Umbilical cord (tissue), 2 donors: ENCODE measurements around the gene ALG3. TPM values are rescaled to one million over a fixed set of nuclear protein-coding genes. Genes with fewer than 3 reads are reported as not detected.

ENCODE experiments used
- DNase-seq: peaks from one replicate; pipeline ENCODE4 v3.0.0-alpha.2; 2015; ENCODE audit warnings: low spot score
- total RNA-seq: library from RNA; depleted of rRNA; stranded (reverse); fragments of >200 nt; gene quantifications from one replicate; pipeline ENCODE4 v1.2.3, GENCODE V29; 2014; ENCODE audit warnings: low replicate concordance; ENCODE audit not compliant: insufficient read depth

ALG3 gene
- total RNA-seq, 1 donor from 2014 or later: 27.7 TPM

DNA sequence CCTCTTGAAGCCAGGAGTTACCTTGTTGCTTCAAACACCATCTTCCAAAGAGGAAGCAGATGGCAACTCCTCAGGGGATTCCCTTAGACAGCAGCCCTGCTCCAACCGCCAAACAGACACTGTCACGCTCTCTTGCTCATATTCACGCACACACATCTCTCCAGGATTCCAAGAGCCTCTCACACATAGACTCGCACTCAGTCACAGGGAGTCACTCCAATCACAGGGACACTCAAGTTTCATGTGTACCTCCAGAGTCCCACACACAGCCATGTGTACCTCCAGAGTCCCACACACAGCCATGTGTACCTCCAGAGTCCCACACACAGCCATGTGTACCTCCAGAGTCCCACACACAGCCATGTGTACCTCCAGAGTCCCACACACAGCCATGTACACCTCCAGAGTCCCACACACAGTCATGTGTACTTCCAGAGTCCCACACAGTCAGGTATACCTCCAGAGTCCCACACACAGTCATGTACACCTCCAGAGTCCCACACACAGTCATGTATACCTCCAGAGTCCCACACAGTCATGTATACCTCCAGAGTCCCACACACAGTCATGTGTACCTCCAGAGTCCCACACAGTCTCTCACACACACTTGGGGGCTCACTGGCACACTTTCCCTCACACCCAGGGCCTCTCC, 13.3 kb downstream of the ALG3 start:
- no peak for DNase-seq

- no peak for DNase-seq
These were observed 13.9 kb downstream of the ALG3 start for GRCh38 chr3:184234671-184235380.

GRCh38 chr3:184234224-184234623, 14.5 kb downstream of the ALG3 start:
- no peak for DNase-seq

- no peak for DNase-seq
These were observed 15.5 kb downstream of the ALG3 start for GRCh38 chr3:184233127-184233843.

DNA sequence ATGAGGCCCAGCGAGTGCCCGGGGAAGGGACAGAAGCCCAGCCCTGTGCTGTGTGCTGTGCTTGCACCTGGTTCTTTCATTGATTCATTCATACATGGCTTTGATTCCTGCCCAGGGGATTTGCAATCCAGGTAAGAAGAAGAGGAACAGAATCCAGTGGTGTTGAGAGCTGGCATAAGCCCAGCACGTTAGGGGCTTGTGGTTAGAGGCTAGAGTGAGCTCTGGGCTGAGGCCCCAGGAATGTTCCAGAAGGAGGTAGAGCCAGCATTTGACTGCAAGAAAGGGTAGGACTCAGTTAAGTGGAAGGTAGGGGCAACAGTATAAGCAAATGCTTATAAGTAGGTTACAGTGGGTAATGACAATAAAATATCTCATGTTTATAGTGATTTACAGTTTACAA, 17.1 kb downstream of the ALG3 start:
- DNase-seq: no peak

DNA sequence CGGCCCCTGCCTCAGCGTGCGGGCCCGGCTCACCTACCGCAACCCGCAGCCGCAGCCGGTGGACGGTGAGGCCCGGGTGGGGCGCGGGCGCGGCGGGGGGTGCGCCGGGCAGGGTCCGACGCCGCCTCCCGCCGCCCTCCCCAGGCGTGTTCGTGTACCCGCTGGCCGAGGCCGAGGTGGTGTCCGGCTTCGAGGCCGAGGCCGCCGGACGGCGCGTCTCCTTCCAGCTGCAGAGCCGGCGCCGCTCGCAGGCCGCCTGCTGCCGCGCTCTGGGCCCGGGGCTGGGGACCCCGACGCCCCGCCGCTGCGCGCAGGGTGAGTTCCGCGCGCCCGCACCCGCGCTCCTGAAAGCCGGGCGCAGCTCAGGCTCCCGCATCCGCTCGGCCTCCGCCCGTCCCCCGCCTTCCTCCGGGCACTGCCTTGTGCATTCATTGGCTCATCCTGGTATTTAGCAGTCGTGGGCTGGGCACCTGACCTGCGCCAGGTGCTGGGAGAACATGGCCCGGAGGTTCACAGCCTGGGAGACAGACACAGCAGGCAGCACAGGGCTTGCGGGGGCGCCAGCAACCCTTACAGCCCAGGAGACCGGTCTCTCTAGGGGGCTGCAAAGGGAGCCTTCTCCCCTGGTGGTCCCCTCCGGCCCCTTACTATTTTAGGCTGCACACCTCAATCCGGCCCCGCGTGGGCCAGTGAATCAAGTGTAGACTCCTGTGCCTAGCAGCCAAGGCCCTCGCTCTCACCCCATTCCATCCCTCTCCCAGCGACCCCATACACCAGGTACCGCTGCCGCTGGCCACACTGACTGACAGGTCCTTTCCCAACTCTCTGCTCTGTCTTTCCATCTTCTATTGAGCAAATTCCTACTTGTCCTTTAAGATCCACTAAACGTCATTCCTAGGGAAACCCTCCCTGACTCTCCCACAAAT, 17.9 kb downstream of the ALG3 start:
- no peak for DNase-seq

GRCh38 chr3:184230081-184230602, 18.6 kb downstream of the ALG3 start:
- DNase-seq: no peak

- peak; percentile 46 for DNase-seq
These were observed 19.2 kb downstream of the ALG3 start, which contains the start of gene VWA5B2 for GRCh38 chr3:184229394-184230080. Gene VWA5B2 (plus strand): TSS chr3:184229585. CDS start chr3:184230529, 944 bp downstream.

DNA sequence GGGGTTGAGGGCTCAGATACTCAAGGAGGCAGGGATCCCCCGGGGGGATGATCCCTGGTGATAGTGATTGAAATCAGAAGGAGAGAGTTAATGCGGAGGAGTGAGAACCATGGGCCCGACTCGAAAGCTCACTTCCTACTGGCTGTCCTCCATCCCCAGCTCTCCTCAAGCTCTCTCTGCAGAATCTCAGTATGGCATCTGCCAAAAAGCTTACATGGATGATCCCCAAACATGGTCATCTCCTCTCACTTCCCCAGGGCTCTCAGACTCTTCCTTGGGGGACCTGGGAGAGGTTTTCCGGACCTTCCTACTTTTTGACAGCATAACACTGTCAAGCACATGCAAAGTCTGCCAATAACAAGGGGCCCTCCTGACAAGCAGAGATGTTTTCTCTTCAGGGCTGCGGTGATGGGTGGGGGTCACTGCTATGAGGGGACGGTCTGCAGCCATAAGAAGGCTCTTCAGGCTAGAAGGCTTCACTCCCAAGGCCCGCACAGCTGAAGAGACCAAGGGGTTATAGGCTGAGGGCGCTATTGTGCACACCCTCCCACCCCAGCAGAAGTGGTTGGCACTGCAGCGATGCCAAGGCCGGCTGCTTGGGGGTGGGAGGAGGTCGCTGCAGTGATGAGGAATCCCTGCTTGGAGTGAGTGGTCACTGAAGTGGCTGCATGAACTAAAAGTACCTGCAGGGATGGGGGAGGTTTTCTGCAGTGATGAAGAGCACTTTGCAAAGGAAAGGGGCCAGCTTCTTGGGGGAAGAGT, 20.2 kb downstream of the ALG3 start:
- no peak for DNase-seq

DNA sequence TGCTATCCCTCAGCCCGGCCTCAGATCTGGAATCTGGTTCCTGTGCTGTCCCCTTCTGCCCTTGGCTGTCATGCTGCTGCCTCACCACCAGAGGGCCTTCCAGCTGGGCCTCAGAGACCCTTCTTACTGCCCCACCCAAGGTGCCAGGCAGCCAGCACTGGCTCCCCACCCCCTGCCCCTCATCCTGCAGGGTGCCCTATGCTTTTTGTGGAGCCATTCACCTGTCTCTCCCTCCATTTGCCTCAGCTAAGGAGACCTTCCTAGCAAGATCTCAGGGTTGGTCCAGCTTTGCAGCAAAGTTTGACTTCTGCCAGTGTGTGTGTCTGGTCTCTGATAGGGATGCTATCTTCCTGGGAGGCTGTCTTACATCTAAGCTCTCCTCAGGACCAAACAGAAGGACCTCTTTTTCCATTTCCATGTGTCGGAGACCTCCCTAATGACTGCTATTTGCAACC, 21.3 kb downstream of the ALG3 start:
- DNase-seq: no peak

GRCh38 chr3:184223946-184224345, 24.8 kb downstream of the ALG3 start:
- no peak for DNase-seq

DNA sequence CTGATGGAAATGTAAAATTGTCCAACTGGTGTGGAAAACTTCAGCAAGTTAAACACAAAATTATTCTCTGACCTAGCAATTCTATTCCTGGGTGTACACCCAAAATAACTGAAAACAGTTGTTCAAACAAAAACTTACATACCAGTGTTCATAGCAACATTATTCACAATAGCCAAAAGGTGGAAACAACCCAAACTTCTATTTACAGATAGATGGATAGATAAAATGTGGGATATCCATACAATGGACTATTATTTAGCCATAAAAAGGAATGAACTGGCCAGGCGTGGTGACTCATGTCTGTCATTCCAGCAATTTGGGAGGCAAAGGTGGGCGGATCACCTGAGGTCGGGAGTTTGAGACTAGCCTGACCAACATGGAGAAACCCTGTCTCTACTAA, 26.2 kb downstream of the ALG3 start:
- DNase-seq: no peak

GRCh38 chr3:184218814-184219213, 29.9 kb downstream of the ALG3 start:
- no peak for DNase-seq

DNA sequence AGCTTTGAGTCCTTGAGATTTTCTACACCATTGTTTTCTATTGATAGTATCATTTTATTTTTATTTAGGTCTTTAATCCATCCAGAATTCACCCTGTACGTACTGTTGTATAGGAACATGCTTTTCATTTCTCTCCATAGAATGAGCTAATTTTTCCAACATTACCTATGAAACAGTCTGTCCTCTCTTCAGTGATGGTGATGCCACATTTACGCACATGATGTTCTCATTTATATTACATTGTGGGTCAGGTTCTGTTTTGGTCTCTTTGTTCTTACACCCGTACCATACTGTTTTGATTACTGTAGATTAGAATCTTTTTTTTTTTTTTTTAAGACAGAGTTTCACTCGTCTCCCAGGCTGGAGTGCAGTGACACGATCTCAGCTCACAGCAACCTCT, 37.0 kb downstream of the ALG3 start:
- DNase-seq: no peak

GRCh38 chr3:184211297-184211696, 37.5 kb downstream of the ALG3 start:
- DNase-seq: no peak

GRCh38 chr3:184209146-184209923, 39.4 kb downstream of the ALG3 start:
- DNase-seq: no peak

DNA sequence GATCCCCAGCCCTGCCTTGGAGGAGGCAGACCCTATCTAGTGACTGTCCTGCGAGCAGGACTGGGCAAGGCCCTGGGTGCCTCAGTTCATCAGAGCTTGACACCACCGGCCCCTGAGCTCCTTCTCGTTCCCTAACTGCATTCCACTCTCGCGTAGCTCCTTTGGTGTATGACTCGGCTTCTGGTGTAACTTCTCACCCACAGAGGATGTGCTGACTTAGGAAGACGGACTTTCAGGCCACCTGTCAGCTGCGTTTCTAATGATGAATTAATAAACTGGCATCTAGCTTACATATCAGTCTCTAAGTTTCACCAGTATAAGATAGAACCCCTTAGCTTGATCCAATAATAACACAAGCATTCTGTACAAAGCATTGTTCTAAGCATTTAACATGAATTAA, 45.2 kb downstream of the ALG3 start:
- no peak for DNase-seq

DNA sequence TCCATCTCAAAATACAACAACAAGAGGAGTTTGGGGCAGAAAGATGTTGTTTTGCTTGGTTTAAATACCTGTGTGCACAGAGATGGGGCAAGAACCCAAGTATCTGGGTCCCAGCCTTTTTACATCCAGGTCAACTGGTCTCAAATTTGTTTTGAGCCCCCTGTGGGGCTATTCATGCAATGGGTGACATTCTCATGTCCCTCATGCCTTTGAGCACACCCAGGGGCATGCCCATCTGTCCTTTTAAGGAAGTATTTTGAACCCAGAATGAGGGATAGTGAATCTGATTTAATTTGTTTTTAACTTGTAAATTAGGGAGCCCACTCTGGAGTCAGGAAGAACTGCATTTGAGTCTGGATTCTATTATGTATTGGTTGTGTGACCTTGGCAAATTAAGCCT, 47.9 kb downstream of the ALG3 start:
- DNase-seq: no peak

GRCh38 chr3:184198509-184198908, 50.3 kb downstream of the ALG3 start:
- no peak for DNase-seq
